GM21526 (cell line): ENCODE results near the gene PLCL1.
"Not testable (repeated sequence)": the region's sequence is repeated elsewhere in the genome, so short reads cannot be mapped to it uniquely, and the experiment has no call there.

ENCODE experiments used
- ATAC-seq: cut with Tn5 transposase; IDR thresholded peaks from one replicate; pipeline ENCODE4 v1.9.1; 2021; ENCODE audit warnings: moderate library complexity; ENCODE audit not compliant: unreplicated experiment, low FRiP score

Gene PLCL1

DNA sequence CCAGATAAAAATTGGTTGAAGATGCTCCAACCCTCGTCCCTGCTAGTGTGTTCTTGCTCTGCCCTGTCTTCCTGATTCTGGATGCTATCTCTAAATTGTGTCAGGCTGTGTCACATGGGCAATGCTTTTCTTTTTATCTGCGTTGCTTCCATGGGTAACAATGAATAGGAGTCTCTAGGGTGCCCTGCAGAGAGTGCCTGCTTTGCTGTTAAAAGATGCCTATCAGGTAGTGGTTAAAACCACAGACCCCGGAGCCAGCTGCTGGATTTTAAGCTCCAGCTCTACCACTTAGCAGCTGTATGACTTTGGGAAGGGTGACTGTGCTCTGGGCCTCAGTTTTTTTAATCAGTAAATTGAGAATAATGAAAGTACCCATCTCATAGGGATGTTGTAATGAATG lies 340.3 kb downstream of the PLCL1 start:
- no peak for ATAC-seq

DNA sequence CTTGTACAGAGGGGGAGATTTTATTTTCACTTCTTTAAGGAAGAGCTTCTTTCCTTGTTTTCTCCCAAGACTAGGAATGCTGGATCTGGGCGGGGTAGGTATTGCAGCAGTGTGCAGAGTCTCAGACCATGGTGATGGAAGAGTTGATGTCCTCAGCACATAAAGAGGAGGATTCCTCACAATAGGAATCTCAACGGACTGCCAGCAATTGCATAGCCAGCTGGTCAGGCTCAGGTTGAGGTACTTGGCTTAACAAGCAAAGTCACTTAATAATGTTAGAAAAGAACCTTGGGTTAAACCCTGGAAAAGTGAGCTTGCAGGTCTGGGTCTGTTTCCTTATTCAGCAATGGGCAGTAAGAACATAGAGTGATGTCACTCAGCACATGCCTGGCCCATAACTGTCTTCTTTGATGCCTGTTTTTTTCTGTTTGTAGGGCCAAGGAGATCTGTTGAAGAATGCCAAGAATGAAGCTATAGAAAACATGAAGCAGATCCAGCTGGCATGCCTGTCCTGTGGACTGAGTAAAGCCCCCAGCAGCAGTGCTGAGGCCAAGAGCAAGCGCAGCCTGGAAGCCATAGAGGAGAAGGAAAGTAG lies 342.1 kb downstream of the PLCL1 start:
- ATAC-seq, result no peak

GRCh38 chr2:198157314-198157713 lies 352.9 kb downstream of the PLCL1 start:
- ATAC-seq, result no peak

GRCh38 chr2:198161151-198161550 lies 356.8 kb downstream of the PLCL1 start:
- no peak for ATAC-seq

DNA sequence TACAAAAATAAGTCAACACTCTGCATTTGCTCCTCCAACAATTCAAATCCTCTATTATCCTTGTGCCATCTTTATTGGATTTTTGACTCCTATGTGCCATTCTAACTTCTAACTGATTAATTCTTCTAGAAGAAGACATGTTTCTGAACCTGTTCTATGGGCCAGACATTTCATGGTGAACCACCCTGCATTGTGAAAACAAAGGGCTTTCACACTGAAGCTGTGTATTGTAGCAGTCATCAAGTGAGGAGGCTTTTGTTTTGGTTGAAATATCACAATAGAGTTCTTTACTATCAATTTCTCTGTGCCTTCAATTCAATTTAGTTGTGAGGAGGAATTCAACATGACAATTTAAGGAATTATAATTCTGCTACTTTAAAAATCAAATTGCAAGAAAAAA lies 357.9 kb downstream of the PLCL1 start:
- no peak for ATAC-seq

- no peak for ATAC-seq
Observed at GRCh38 chr2:198164843-198165242, 360.4 kb downstream of the PLCL1 start.

DNA sequence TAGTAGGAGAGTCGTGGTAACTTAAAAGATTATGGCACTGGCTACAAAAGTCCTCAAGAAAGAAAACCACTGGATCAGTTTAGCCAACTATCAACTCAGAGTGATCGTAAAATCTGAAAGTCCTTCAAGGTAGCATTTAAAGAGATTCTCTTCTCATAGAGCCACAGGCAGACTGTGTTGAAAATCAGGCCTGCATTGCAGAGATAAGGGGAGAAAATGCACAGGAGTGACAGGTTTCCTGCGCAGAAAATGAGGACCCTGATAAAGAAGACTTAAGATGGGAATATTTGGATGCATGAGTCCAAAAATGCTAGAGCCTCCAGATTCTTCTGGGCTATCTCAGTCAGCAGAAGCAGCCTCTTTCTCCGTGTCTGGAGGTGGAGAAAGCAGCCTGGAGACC lies 360.9 kb downstream of the PLCL1 start:
- ATAC-seq, result no peak

DNA sequence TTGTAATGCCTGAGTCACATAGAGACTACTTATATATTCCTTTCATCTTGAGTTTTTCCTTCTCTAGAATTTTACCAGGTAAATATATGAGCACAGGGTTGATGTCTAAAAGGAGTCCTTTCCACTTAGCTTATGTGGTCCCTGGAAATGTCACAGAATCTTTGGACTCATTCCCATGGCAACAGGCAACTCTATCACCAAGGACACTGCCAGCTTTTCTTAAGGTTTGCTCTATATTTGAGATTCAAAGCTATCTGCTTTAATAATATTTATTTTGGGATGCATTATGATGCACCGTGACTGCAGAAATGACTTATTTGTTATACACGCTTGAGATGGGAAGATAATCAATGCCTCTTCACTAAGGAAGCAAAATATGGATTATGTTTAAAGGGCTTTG lies 363.0 kb downstream of the PLCL1 start:
- ATAC-seq, result no peak

- ATAC-seq, result no peak
Observed at GRCh38 chr2:198168651-198169050, 364.3 kb downstream of the PLCL1 start.

- no peak for ATAC-seq
Observed at GRCh38 chr2:198173242-198173641, 368.8 kb downstream of the PLCL1 start.

- ATAC-seq, result no peak
Observed at GRCh38 chr2:198173864-198174263, 369.5 kb downstream of the PLCL1 start.

- ATAC-seq, result no peak
Observed at GRCh38 chr2:198175271-198175670, 370.9 kb downstream of the PLCL1 start.

DNA sequence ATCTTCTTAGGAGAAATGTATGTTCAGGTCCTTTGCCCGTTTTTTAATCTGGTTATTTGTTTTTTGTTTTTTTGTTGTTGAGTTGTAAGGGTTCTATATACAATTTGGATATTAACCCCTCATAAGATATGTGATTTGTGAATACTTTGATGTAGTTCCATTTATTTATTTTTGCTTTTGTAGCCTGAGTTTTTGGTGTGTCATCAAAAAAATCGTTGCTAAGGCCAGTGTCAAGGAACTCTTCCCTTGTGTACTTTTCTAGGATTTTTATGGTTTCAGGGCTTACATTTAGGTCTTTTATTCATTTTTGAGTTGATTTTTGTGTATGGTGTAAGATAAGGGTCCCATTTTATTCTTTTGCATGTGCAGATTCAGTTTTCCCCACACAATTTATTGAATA lies 372.6 kb downstream of the PLCL1 start:
- no peak for ATAC-seq

- no peak for ATAC-seq
Observed at GRCh38 chr2:198178766-198179165, 374.4 kb downstream of the PLCL1 start.

GRCh38 chr2:198186257-198186656 lies 381.9 kb downstream of the PLCL1 start:
- ATAC-seq, result no peak

- ATAC-seq, result no peak
Observed at GRCh38 chr2:198187841-198188240, 383.4 kb downstream of the PLCL1 start.

DNA sequence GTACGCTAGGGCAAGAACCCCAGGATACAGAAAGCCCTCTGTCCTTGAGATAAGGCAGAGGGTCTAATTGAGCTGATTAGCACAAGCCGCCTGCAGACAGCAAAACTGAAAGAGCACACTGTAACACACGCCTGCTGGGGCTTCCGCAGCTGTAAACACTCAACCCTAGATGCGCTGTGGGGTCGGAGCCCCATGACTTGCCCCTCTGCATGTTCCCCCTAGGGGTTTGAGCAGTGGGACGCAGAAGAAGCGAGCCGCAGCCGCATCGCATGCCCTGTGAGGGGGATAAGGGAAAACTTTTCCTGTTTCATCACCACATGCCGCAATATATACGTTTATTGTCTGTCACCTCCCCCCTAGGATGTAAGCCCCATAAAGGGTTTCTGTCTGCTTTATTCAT lies 384.6 kb downstream of the PLCL1 start:
- ATAC-seq, result no peak

- no peak for ATAC-seq
Observed at GRCh38 chr2:198191651-198192050, 387.3 kb downstream of the PLCL1 start.

DNA sequence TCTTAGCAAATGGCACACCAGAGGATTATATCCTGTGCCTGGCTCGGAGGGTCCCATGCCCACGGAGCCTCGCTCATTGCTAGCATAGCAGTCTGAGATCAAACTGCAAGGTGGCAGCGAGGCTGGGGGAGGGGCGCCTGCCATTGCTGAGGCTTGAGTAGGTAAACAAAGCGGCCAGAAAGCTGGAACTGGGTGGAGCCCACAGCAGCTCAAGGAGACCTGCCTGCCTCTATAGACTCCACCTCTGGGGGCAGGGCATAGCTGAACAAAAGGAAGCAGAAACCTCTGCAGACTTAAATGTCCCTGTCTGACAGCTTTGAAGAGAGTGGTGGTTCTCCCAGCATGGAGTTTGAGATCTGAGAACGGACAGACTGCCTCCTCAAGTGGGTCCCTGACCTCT lies 392.2 kb downstream of the PLCL1 start:
- ATAC-seq, result not testable (repeated sequence)
